ENCODE measurements around the gene MAP3K10. TPM values are rescaled to one million over a fixed set of nuclear protein-coding genes. Genes with fewer than 3 reads are reported as not detected.

The MAP3K10 gene
- total and polyA plus RNA-seq, 2 of the 13 experiments (the other 11 are each of a cell fraction or from before 2014, with no cell fraction given) = 3.4 to 5.0 TPM

DNA sequence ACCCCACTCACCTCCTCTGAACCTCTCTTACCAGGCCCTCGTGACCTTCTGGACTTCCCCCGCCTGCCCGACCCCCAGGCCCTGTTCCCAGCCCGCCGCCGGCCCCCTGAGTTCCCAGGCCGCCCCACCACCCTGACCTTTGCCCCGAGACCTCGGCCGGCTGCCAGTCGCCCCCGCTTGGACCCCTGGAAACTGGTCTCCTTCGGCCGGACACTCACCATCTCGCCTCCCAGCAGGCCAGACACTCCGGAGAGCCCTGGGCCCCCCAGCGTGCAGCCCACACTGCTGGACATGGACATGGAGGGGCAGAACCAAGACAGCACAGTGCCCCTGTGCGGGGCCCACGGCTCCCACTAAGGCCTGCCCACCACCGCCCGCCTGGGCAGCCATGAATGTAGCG, 23.7 kb downstream of the MAP3K10 start:
- H3K36me3 ChIP-seq (replicated peaks in 1 of 2; ENCODE audit: control insufficient read depth in 1 of 2, insufficient read depth in 2 of 2, low read length in 2 of 2) = peaks cover 0 to 2% of the 10 kb centered on the region in 2 experiments; a peak in 1 of 5 replicates
- peak; percentile 39 for TF ChIP-seq AGO1 (IDR thresholded peaks at IDR 0.05; ENCODE audit: low read depth, low read length, poor library complexity, severe bottlenecking)
- TF ChIP-seq POLR2AphosphoS2 (IDR thresholded peaks at IDR 0.05; ENCODE audit: low read depth, low read length) = no peak
- peak; percentile 36 for TF ChIP-seq AGO2 (optimal IDR thresholded peaks at IDR 0.05; ENCODE audit: low read depth, low read length)
- 0 out of 2 replicates have a peak, but pooled peaks have one; percentile 51 for TF ChIP-seq HNRNPL (IDR thresholded peaks at IDR 0.05; ENCODE audit: low read depth, low read length)
- no peak for TF ChIP-seq XBP1 (CRISPR knock-in tag; IDR thresholded peaks at IDR 0.05)
- no peak overlapping the region for H2AFZ ChIP-seq (ENCODE audit: low read length)
- no peak overlapping the region for H3K4me2 ChIP-seq (ENCODE audit: low read depth, low read length)
- H3K4me1 ChIP-seq (ENCODE audit: insufficient read depth, low read length) = peaks cover 7% of the 10 kb centered on the region
- DNase-seq (ENCODE audit: low spot score) (no peak), FAIRE-seq (no peak), ATAC-seq (no peak)
- H3K4me3 ChIP-seq (replicated peaks in 1 of 3; ENCODE audit: insufficient read depth in 1 of 3, low read depth in 2 of 3, low read length in 3 of 3) = no peak overlapping the region
- BruUV-seq (replicated peaks) = no TSS peak
- CTCF ChIA-PET (ENCODE audit: low intra/inter-chr PET ratio, low total read pairs) = no interaction called here
- H3K79me2 ChIP-seq (ENCODE audit: insufficient read depth, low read length) = no peaks in the 10 kb centered on the region
- no peak overlapping the region for H3K27ac ChIP-seq (ENCODE audit: extremely low read length, insufficient read depth, low read length)
- no peaks in the 10 kb centered on the region for H4K20me1 ChIP-seq (ENCODE audit: insufficient read depth, low read length)
- WGBS (ENCODE audit: low lambda C conversion rate) = 52% methylated on average over 18 of the region's 22 CpGs
- intact Hi-C loops (cut with micrococcal nuclease; ENCODE audit: unreplicated experiment) = no loop called here
- POLR2A ChIA-PET = no interaction called here
- H3K9ac ChIP-seq (ENCODE audit: insufficient read depth, low read depth, low read length) = no peak overlapping the region
- H3K9me3 ChIP-seq (ENCODE audit: low read length) = no peaks in the 10 kb centered on the region
- H3K27me3 ChIP-seq (ENCODE audit: control insufficient read depth in 1 of 2, insufficient read depth in 2 of 2, low read length in 2 of 2) = peaks cover 0 to 7% of the 10 kb centered on the region in 2 experiments; a peak in 1 of 5 replicates
- in situ Hi-C loops (cut with HindIII; ENCODE audit: extremely low pct_ligation_motif_present, low pct_unique_long_range_greater_than_20kb) = no loop called here

DNA sequence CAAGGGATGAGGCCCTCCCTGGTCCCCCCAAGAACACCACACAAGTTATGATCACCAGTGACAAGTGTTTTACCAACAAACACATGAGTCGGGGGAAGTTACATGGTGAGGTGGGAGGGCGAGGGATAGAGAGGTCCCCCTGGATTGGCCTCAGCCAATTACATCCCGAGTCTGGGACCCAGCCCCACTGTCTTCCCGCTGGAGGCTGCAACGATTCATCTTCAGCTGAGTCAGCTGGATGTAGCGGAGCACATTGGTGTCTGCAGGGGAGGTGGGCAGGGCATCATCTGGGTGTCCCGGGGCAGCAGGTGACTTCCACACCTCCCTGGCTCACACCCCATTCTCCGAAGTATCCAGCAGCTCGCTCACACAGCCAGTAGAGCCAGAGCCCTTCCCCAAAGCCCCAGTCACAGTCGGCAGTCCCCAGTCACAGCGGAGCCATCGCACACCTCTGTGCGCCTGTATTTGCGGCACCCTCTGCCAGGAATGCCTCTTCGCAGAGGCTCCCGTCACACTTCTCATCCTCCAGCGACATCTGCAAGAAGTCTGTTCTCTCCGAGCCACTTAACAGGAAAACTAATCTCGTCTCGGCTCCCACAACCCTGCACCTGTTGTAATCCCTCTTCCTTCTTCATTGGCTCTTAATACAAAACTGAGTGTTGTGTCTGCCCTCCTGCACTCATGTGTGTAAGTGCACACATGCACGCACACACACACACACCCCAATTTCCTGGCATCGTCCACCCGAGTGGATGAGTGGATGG, 25.0 kb downstream of the MAP3K10 start:
- intact Hi-C loops (cut with micrococcal nuclease; ENCODE audit: unreplicated experiment) = no loop called here
- POLR2A ChIA-PET = no interaction called here
- H2AFZ ChIP-seq (ENCODE audit: low read length) = no peak overlapping the region
- TF ChIP-seq ZNF207 (IDR thresholded peaks at IDR 0.05; ENCODE audit: borderline replicate concordance) = no peak
- TF ChIP-seq ZMYM4 (CRISPR knock-in tag; IDR thresholded peaks at IDR 0.05) = no peak
- no peak for TF ChIP-seq NCOA5 (CRISPR knock-in tag; IDR thresholded peaks at IDR 0.05)
- no peak for TF ChIP-seq MATR3 (CRISPR knock-in tag; IDR thresholded peaks at IDR 0.05)
- TF ChIP-seq ZNF777 (CRISPR knock-in tag; IDR thresholded peaks at IDR 0.05) = no peak
- TF ChIP-seq SMAD9 (CRISPR knock-in tag; IDR thresholded peaks at IDR 0.05) = no peak
- no peak for TF ChIP-seq MXI1 (IDR thresholded peaks at IDR 0.05; ENCODE audit: borderline replicate concordance, low read depth, low read length)
- TF ChIP-seq, protein P1, sequence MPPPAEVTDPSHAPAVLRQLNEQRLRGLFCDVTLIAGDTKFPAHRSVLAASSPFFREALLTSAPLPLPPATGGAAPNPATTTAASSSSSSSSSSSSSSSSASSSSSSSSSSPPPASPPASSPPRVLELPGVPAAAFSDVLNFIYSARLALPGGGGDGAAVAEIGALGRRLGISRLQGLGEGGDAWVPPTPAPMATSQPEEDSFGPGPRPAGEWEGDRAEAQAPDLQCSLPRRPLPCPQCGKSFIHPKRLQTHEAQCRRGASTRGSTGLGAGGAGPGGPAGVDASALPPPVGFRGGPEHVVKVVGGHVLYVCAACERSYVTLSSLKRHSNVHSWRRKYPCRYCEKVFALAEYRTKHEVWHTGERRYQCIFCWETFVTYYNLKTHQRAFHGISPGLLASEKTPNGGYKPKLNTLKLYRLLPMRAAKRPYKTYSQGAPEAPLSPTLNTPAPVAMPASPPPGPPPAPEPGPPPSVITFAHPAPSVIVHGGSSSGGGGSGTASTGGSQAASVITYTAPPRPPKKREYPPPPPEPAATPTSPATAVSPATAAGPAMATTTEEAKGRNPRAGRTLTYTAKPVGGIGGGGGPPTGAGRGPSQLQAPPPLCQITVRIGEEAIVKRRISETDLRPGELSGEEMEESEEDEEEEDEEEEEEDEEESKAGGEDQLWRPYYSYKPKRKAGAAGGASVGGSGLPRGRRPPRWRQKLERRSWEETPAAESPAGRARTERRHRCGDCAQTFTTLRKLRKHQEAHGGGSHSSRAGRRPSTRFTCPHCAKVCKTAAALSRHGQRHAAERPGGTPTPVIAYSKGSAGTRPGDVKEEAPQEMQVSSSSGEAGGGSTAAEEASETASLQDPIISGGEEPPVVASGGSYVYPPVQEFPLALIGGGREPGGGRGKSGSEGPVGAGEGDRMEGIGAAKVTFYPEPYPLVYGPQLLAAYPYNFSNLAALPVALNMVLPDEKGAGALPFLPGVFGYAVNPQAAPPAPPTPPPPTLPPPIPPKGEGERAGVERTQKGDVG (CRISPR knock-in tag; IDR thresholded peaks at IDR 0.05; ENCODE audit: borderline replicate concordance) = no peak
- TF ChIP-seq, protein P2, sequence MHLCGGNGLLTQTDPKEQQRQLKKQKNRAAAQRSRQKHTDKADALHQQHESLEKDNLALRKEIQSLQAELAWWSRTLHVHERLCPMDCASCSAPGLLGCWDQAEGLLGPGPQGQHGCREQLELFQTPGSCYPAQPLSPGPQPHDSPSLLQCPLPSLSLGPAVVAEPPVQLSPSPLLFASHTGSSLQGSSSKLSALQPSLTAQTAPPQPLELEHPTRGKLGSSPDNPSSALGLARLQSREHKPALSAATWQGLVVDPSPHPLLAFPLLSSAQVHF (CRISPR knock-in tag; IDR thresholded peaks at IDR 0.05) = 0 out of 2 replicates have a peak, but pooled peaks have one; percentile 29
- peak; percentile 51 to 54; a peak in 2 of 4 replicates for TF ChIP-seq MAFK (conservative IDR thresholded peaks at IDR 0.05 in 1 of 2, IDR thresholded peaks at IDR 0.05 in 1 of 2; ENCODE audit: low read length in 2 of 2)

More for the DNA sequence above, 25.0 kb downstream of the MAP3K10 start:
- peaks cover 7% of the 10 kb centered on the region for H3K4me1 ChIP-seq (ENCODE audit: insufficient read depth, low read length)
- DNase-seq (ENCODE audit: low spot score) = no peak
- no TSS peak for BruUV-seq (replicated peaks)
- H3K36me3 ChIP-seq (replicated peaks in 1 of 2; ENCODE audit: control insufficient read depth in 1 of 2, insufficient read depth in 2 of 2, low read length in 2 of 2) = no peaks in the 10 kb centered on the region
- no peak overlapping the region for H3K9ac ChIP-seq (ENCODE audit: insufficient read depth, low read depth, low read length)
- H4K20me1 ChIP-seq (ENCODE audit: insufficient read depth, low read length) = no peaks in the 10 kb centered on the region
- no peak for FAIRE-seq
- no peak overlapping the region for H3K4me3 ChIP-seq (replicated peaks in 1 of 3; ENCODE audit: insufficient read depth in 1 of 3, low read depth in 2 of 3, low read length in 3 of 3)
- no peak overlapping the region for H3K27ac ChIP-seq (ENCODE audit: extremely low read length, insufficient read depth, low read length)
- 68% methylated on average over 17 of the region's 23 CpGs for WGBS (ENCODE audit: low lambda C conversion rate)
- in situ Hi-C loops (cut with HindIII; ENCODE audit: extremely low pct_ligation_motif_present, low pct_unique_long_range_greater_than_20kb) = no loop called here
- no peak overlapping the region for H3K4me2 ChIP-seq (ENCODE audit: low read depth, low read length)
- H3K9me3 ChIP-seq (ENCODE audit: low read length) = no peaks in the 10 kb centered on the region
- ATAC-seq = no peak
- H3K79me2 ChIP-seq (ENCODE audit: insufficient read depth, low read length) = no peaks in the 10 kb centered on the region
- H3K27me3 ChIP-seq (ENCODE audit: control insufficient read depth in 1 of 2, insufficient read depth in 2 of 2, low read length in 2 of 2) = peaks cover 0 to 7% of the 10 kb centered on the region in 2 experiments; a peak in 1 of 5 replicates
- CTCF ChIA-PET (ENCODE audit: low intra/inter-chr PET ratio, low total read pairs) = no interaction called here

Measured in HepG2 (cell line).